ENCODE data around the gene SLC7A5.

Gene SLC7A5

DNA sequence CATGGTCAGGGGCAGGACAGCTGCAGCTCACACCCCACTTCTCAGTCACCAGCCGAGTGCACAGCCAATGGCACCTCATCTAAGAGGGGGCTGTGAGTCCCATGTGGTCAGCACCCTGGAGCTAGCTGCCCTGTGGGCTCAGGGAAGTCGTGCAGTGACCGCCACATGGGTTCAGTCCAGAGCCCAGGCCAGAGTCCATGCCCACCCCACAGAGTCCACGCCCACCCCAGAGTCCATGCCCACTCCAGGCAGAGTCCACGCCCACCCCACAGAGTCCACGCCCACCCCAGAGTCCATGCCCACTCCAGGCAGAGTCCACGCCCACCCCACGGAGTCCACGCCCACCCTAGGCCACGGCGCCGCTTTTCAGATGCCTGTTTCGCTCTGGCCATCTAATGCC, 24.1 kb downstream of the SLC7A5 start:
- no peak for DNase-seq

GRCh38 chr16:87844809-87845208, 24.5 kb downstream of the SLC7A5 start:
- DNase-seq: no peak

GRCh38 chr16:87844120-87844733, 25.1 kb downstream of the SLC7A5 start:
- DNase-seq: no peak

- DNase-seq: no peak
These were observed 25.6 kb downstream of the SLC7A5 start for GRCh38 chr16:87843678-87844105.

- DNase-seq: no peak
These were observed 27.0 kb downstream of the SLC7A5 start for GRCh38 chr16:87842209-87842869.

GRCh38 chr16:87841340-87842208, 27.7 kb downstream of the SLC7A5 start:
- no peak for DNase-seq

DNA sequence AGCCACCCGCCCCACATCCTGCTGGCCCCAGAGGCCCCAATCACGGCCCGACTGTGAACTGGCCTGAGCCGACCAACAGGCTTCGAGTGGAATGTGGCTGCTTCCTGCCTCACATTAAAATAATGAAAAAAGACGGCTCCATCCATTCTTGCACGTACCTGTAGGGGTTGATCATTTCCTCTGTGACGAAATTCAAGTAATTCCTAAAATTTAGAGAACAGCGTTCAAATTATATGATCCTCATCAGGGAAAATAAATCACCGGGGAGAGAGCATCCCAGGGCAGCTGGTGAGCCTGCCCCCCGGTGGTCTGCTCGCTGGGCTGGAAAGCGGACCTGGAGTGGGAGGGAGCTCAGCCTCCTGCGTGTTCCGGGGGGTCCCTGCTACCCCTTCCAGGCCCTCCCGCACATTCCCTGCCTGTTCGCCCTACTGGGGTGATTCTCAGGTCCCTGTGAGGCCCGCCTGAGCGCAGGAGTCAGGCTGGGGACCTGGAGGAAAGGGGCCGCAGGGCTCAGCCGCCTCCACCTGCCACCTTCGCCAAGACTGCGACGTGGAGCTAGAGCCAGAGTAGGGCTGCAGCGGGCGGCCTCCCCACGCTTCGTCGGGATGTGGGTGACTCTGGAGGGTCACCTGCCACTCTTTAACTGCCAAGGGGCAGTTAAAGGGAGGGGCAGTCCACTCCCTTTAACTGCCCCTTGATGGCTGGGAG, 28.9 kb downstream of the SLC7A5 start:
- no peak for DNase-seq

- DNase-seq: no peak
These were observed 29.6 kb downstream of the SLC7A5 start for GRCh38 chr16:87839542-87840270.

DNA sequence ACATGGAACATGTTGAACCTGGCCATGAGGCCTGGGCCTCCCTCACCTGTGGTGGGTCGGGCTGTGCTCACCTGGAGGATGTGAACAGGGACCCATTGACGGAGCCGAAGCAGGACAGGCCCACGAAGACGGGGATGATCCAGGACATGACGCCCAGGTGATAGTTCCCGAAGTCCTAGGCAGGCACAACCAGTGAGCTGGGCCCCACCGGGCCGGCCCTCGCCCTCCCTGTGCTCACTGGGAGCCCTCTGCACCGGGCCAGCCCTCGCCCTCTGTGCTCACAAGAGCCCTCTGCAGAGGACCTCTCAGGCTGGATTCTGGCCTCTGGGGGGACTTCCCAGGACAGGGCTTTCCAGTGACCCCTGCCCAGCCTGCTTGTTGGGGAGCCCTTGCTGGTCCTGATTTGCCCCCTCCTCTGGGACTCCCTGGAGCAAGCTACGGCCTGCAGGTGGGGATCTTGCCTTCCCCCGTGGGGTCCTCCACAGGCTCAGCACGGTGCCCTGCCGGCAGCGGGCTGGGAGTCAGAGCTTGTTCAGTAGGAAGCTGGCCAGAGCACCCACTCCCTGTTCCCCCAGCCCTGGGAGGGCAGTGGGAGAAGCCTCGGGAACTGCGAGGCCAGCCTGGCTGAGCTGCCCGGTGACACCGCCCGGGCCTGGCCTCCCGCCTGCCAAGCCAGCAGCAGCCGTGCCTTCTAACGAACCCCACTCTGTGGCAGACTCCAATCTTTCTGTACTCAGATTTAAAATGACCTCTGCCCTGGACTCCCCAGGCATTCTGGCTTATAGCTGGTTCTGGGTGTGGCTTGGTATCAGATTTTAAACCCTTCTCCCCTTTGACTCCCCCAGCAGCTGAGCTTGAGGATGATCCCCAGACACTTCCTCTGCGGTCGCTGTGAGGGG, 30.4 kb downstream of the SLC7A5 start:
- DNase-seq: no peak

DNA sequence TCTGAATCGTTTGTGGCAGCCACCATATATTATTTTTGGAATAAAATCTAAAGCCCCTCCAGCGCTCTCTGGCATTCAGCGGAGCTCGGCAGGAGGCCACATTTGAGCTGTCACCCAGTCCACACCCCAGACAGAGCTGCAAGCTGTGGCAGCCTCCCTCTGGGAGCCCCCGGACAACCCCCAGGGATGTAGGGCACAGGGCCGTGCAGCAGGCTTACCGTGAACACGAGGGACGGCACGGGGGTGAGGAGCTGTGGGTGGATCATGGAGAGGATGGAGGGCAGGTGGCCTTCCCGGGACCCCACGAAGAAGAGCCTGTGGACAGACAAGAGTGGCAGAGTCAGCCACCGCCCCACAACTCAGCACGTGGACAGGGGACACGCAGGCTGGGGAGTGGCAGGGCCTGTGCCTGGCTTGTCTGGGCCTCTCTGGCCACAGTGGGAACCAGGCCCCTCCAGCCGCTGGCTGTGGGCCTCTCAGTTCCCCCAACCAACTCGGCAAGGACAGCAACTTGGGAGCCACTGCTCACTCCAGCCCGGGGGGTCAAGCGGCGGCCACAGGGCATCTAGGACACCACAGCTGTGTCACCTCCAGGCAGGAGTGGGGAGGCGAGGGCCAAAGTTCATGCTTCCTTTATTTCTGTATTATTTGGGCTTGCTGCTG, 31.5 kb downstream of the SLC7A5 start:
- DNase-seq: no peak

DNA sequence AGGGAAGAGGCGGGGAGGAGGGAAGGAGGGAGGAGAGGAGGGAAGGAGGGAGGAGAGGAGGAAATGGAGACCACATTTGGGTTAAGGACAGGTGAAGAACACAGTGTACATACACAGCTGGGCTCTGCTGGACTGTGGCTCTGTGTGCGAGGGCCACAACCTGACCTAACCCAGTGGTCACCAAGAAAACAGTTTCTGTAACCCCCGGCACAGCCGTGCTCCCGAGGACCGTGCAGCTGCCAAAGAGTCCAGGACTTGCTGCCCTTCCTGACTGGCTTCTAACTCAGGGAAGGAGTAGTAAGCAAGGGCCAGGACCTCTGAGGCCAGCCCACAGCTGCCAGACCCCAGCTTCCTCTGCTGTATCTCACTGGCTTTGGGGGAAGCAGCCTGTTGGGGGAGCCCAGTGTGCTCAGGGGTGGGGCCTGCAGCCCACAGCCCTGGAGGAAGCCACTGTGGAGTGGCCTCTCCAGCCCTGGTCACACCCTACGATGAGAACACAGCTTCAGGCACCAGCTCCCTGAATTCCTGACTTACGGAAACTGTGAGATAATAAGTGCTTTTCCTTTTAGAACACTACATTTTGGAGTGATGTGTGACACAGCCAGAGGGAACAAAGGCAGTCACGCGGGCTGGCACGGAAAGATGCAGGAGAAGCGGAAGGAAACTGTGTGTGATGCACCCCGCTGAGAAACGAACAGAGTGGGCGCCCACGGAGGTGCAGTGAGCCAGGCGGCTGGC, 32.3 kb downstream of the SLC7A5 start:
- no peak for DNase-seq

- no peak for DNase-seq
These were observed 32.9 kb downstream of the SLC7A5 start for GRCh38 chr16:87836346-87836843.

GRCh38 chr16:87835882-87836331, 33.4 kb downstream of the SLC7A5 start:
- DNase-seq: no peak

DNA sequence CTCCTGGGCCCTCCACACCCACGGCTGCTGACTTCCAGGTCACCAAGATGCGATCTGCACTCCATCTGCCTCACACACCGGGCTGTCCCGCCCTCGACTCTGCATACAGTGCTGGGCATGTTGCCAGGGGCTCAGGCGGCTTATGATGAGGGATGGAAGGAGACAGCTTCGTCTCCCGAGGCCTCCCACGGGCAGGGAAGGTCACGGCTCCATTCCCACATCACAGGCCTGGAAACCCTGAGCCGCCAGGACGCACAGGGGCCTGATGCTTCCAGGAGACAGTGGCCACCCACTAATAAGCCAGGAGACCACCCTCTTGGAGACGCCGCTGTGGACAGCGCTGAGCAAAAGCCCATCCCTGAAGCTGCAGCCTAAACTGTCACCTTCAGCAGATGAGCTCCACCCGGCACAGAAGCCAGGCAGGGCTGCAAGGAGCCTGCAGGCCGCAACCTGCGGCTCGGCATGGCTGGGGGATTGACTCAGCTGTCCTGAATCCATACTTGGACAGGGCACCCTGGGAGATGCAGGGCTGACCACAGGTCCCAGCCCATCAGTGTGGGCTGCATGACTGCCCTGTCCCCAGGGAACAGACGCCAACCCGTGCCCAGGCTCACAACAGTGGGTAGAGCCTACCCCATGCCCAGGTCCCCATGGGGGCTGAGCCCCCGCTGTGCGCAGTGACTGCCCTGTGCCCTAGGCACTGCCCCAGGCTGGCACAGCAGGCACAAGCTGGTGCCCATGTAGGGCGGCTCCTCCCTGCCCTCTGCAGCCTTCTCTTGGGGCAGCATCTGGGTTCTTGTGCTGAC, 34.4 kb downstream of the SLC7A5 start:
- DNase-seq: no peak

DNA sequence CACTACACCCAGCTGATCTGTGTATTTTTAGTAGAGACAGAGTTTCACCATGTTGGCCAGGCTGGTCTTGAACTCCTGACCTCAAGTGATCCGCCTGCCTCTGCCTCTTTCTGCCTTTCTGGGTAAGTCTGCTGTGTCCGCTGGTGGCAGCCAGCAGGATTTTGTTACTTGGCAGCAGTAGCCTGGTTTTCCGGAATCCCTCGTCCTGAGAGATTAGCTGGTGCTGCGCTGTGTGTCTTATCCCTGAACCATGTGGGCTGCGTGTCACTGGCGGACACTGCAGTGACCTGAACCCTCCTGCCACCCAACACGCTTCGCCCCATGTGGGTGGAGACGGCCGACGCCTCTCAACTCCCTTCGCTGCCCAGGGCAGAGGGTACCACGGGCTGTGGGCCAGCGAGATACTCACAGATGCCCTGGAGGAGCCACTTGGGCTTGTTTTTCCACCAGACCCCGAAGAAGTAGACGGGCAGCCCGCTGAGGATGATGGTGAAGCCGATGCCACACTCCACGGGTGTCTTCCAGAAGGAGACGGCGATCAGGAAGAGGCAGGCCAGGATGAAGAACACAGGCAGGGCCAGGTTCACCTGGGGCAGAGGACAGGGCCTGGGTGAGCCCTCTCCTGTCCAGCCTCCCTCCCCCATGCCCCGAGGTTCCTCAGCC, 35.2 kb downstream of the SLC7A5 start:
- no peak for DNase-seq

- no peak for DNase-seq
These were observed 35.8 kb downstream of the SLC7A5 start for GRCh38 chr16:87833548-87833947.

GRCh38 chr16:87832741-87833502, 36.4 kb downstream of the SLC7A5 start:
- DNase-seq: peak in 1 of 2 donors; percentile 48

- DNase-seq: no peak
These were observed 37.2 kb downstream of the SLC7A5 start for GRCh38 chr16:87832137-87832527.
